ENCODE data around the gene CSNK2A3.
"Not testable (repeated sequence)": the region's sequence is repeated elsewhere in the genome, so short reads cannot be mapped to it uniquely, and the experiment has no call there.

The CSNK2A3 gene

DNA sequence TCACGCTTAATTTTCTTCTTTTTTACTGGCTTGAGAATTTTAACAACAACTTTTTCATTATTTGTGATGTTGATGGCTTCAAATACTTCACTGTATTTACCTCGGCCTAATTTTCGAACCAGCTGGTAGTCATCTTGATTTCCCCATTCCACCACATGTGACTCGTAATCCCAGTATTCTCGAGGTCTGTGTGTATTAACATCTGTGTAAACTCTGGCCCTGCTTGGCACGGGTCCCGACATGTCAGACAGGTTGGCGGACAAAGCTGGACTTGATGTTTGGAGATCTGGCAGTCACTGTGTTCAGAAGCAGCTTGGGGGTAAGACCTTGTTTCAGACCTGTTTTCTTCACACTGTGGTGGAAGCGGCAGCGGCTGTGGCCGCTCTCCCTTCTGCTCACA lies at the start of gene CSNK2A3:
TSS of gene CSNK2A3 (minus strand) at position 373 of the 400 bp plus-strand sequence. CDS start at position 242, 131 bp downstream.
- CTCF ChIA-PET: interaction anchor here (0.5 kb wide), 1 partner anchor 1710 kb away, joined by 6 read pairs; no protein-coding TSS in a partner anchor
- POLR2A ChIA-PET (ENCODE audit: low non-redundant PET); H3K27ac ChIP-seq; DNase-seq (ENCODE audit: low spot score): not testable (repeated sequence)

DNA sequence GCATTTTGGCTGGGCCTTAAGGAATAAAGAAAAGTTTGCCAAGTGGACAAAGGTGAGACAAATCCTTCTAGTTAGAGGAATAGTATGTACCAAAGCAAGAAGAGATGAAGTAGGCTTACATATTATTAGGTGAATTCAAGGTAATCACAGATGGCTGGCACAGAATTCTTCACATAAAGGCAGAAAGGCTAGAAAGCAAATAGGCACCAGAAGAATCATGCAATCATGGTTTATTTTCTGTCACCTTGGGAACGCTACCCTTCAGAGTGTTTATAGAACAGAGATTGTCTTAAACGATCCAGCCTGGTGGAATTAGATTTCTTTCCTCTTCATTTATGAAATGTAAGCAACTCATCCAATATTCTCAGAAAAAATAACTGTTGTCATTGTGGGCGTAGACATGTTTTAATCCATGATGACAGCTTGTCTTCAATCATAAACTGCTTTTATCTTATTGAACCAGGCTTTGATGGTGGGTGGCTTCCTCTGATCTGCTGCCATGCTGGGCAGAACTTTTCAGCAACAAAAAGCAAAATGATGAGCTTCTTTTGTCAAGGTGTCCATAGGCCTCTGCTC lies 49.0 kb upstream of the CSNK2A3 start:
- TF ChIP-seq, protein P1, sequence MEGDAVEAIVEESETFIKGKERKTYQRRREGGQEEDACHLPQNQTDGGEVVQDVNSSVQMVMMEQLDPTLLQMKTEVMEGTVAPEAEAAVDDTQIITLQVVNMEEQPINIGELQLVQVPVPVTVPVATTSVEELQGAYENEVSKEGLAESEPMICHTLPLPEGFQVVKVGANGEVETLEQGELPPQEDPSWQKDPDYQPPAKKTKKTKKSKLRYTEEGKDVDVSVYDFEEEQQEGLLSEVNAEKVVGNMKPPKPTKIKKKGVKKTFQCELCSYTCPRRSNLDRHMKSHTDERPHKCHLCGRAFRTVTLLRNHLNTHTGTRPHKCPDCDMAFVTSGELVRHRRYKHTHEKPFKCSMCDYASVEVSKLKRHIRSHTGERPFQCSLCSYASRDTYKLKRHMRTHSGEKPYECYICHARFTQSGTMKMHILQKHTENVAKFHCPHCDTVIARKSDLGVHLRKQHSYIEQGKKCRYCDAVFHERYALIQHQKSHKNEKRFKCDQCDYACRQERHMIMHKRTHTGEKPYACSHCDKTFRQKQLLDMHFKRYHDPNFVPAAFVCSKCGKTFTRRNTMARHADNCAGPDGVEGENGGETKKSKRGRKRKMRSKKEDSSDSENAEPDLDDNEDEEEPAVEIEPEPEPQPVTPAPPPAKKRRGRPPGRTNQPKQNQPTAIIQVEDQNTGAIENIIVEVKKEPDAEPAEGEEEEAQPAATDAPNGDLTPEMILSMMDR (conservative IDR thresholded peaks at IDR 0.05; ENCODE audit: low read depth): no peak

DNA sequence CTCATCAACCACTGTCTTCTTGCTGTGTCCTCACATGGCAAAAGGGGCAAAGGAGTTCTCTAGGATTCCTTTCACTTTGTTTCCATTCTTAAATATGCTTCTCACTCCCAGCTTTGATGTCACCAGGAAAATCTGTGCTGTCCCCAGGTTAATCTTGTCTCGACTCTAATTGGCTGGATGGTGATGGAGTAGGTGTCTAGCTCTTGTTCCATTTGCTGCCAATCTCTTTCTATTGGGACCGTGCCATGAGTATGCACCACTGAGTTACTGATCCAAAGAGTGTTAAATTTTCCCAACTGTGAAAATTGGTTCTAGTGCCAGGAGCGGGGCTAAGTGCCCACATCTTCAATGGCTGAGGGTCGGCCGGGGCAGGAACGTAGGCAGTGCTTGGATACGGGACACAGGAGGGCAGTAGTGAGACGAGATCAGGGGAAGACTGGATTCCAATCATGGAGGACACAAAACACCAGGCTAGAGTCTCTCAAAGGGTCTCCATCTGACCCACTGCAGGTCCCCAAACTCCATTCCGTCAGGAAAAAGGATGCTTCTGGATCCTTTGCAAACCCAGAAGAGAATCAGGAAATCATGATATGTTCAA lies 47.7 kb upstream of the CSNK2A3 start:
- ChIA-PET CTCF (no interaction called here), POLR2A (ENCODE audit: low non-redundant PET) (no interaction called here)
- no peak overlapping the region for H3K27ac ChIP-seq
- TF ChIP-seq, protein P1 (conservative IDR thresholded peaks at IDR 0.05; ENCODE audit: low read depth): no peak
- no peak for DNase-seq (ENCODE audit: low spot score)

More for the DNA sequence above, 49.0 kb upstream of the CSNK2A3 start:
- no peak overlapping the region for H3K27ac ChIP-seq
- DNase-seq (ENCODE audit: low spot score): no peak
- POLR2A ChIA-PET (ENCODE audit: low non-redundant PET): no interaction called here
- CTCF ChIA-PET: interaction anchor here (0.6 kb wide), 1 partner anchor 321 kb away, joined by 3 read pairs; no protein-coding TSS in a partner anchor

DNA sequence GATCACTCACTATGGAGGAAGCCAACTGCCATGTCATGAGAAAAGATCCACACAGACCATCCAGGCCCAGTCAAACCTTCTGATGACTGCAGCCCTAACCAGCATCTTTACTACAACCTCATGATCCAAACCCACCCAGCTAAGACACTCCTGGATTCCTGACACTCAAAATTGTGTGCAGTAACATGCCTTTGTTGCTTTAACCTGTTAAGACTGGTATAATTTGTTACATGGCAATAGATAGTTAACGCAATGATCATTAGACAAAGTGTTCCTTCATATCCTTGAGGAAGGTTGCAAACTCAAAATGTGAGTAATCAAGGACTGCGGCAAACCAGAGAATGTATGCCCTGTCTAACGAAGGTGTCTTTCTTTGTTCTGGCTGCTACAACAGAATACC lies 47.1 kb upstream of the CSNK2A3 start:
- TF ChIP-seq, protein P1 (conservative IDR thresholded peaks at IDR 0.05; ENCODE audit: low read depth): no peak
- POLR2A ChIA-PET (ENCODE audit: low non-redundant PET): no interaction called here
- CTCF ChIA-PET: no interaction called here

DNA sequence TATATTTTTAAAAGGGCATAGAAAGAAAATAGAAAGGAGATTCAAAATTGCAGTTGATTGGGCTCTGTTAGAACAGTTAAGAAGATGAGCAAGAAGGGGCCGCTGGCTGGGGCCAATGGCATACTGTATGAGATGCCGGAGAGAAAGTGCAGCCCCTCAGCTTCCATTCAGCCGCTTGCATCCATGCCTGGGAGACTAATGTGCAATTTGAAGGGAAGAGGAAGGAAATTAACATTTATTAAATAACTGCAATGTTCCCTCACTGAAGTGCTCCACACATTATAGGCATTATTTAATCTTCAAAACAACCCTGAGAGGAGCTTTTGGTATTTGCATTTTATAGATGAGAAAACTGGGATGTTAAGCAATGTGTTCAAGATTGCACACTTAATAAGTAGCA lies 44.7 kb upstream of the CSNK2A3 start:
- CTCF ChIA-PET: interaction anchor here (0.6 kb wide), 1 partner anchor 191 kb away, joined by 3 read pairs; no protein-coding TSS in a partner anchor
- no peak for DNase-seq (ENCODE audit: low spot score)
- POLR2A ChIA-PET (ENCODE audit: low non-redundant PET): no interaction called here
- H3K27ac ChIP-seq: no peak overlapping the region
- TF ChIP-seq, protein P1 (conservative IDR thresholded peaks at IDR 0.05; ENCODE audit: low read depth): no peak

More for the DNA sequence above, 47.1 kb upstream of the CSNK2A3 start:
- no peak overlapping the region for H3K27ac ChIP-seq
- no peak for DNase-seq (ENCODE audit: low spot score)

DNA sequence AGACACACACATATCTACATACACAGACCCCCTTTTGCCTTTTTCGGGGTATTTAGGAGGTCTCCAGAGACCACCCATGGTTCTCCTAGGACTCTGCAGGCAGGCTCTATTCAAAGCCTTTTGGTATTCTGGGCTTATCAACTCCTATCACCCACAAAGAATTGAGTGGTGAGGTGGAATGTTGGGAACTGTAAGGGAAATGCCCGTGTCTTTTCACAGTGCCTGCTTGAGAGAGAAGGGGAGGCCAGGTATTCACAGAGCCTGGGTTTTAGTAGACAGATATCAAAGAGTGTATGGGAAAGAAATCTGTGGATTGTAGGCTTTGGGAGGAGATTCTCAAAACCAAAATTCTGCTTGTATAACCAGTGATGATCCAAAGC lies 44.0 kb upstream of the CSNK2A3 start:
- no peak for DNase-seq (ENCODE audit: low spot score)
- TF ChIP-seq, protein P1 (conservative IDR thresholded peaks at IDR 0.05; ENCODE audit: low read depth): no peak
- CTCF ChIA-PET: no interaction called here
- POLR2A ChIA-PET (ENCODE audit: low non-redundant PET): no interaction called here
- no peak overlapping the region for H3K27ac ChIP-seq

DNA sequence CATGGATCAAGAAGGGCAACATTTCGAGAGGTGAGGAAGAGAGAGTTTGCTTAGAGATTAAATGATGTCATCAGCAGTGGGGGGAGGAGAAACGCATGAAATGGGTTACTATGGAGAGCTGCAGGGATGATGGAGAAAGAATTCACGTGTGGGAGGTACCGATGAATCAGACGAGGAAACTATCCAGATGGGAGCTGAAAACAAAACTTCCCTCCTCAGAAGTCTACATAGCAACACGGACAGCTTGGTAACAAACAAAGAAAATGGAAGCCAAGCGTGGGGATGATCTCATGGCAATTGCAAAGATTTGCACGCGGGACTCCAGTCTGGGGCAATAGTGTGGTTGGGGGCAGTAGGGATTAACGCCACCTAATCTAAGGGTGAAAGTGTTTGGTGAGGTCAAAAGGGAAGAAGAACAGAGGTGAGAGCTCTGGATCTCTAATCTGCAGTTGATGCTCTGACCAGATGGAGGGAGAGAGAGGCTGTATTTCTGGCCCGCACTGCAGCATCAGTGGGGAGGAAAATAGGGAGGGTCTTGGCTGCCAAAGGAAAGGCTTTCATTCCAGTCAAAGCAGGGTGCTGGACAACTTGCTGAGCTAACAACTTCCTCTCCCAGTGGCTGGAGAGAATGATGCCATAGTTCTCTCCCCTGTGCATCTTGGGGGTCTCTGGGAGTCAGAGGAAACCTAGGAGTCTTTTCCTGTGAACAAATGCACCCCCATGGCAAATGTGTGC lies 43.4 kb upstream of the CSNK2A3 start:
- peak; percentile 54 for DNase-seq (ENCODE audit: low spot score)
- POLR2A ChIA-PET (ENCODE audit: low non-redundant PET): no interaction called here
- TF ChIP-seq, protein P1 (conservative IDR thresholded peaks at IDR 0.05; ENCODE audit: low read depth): no peak
- CTCF ChIA-PET: no interaction called here
- H3K27ac ChIP-seq: no peak overlapping the region

All from RWPE1 (cell line).